ENCODE data around the gene ASL. TPM values are rescaled to one million over a fixed set of nuclear protein-coding genes. Genes with fewer than 3 reads are reported as not detected.

The ASL gene
- polyA plus RNA-seq, 1 of the 3 experiments (the other 2 are of a cell fraction) = 138 TPM

DNA sequence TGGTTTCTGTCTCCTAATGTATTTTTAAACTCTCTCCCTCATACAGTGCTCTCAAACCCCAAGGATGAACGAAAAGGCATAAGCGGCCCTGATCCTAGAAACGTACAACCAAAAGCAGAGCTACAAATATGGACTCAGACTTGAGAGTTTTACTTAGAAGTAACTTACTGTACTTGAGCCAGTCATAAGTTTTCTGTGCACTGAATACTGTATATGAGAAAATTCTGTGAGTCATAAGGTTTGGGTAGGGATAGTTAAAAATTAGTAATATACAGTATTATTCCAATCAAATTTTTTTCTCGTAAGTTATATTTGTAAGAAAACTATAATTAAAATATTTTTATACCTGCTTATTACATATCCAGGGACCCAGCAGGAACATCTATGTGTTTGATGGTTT, 5.9 kb upstream of the ASL start:
- POLR2A ChIA-PET = no interaction called here
- H3K9me2 ChIP-seq = no peaks in the 10 kb centered on the region

DNA sequence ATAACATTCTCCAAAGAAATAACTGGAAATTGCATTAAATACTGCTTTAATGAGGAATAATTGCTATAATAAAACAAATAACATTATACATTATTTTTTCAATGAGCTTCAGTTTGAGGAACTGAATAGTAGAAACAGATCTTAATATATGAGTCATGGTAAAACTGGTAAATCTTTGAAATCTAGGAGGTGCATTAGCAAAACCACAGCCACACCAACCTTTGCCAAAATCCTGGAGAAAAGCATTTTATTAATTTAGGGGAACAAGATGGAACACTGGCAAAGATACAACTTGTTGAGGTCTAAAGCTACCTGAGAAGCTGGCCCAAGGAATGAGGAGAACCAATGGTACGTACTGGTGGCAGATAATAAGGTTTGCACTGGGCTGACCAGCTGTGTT, 5.4 kb upstream of the ASL start:
- POLR2A ChIA-PET = no interaction called here
- Histone ChIP-seq H3K27ac (ENCODE audit: low read depth in 2 of 2, low read length in 1 of 2) (peak overlapping the region in 1 of 2 experiments; percentile 24; a peak in 1 of 4 replicates), H3K9ac (no peak overlapping the region), H3F3A (replicated peaks; ENCODE audit: insufficient read depth) (peaks cover 19% of the 10 kb centered on the region), H3K36me3 (replicated peaks in 1 of 2; ENCODE audit: control insufficient read depth in 1 of 2, insufficient read depth in 2 of 2, low read length in 1 of 2) (no peaks in the 10 kb centered on the region), H3K9me3 (no peaks in the 10 kb centered on the region; the same call in 1 of the 2 replicates), H3K79me2 (ENCODE audit: insufficient read depth) (no peaks in the 10 kb centered on the region), H4K20me1 (ENCODE audit: insufficient read depth) (no peaks in the 10 kb centered on the region), H2AFZ (ENCODE audit: low read depth) (peak overlapping the region; percentile 2; the same call in 1 of the 2 replicates), H3K4me2 (no peak overlapping the region; the same call in 1 of the 2 replicates), H3K4me1 (ENCODE audit: control insufficient read depth in 1 of 2, insufficient read depth in 2 of 2, low read depth in 1 of 2, low read length in 1 of 2) (no peaks in the 10 kb centered on the region; a peak in 1 of 4 replicates), H3K4me3 (ENCODE audit: low read depth in 2 of 2, low read length in 1 of 2) (no peak overlapping the region), H3K27me3 (ENCODE audit: insufficient read depth) (no peaks in the 10 kb centered on the region), H3K9me2 (no peaks in the 10 kb centered on the region)
- 26% methylated on average over 1 of the region's 1 CpG for WGBS (ENCODE audit: low lambda C conversion rate)
- no peak for DNase-seq
- CTCF ChIA-PET = interaction anchor here (1.6 kb wide), 1 partner anchor 14 kb away, joined by 3 read pairs; no protein-coding TSS in a partner anchor
- TF ChIP-seq POLR2AphosphoS5 (IDR thresholded peaks at IDR 0.05; ENCODE audit: low read depth, low read length) (peak; percentile 65; the same call in 1 of the 2 replicates), EP300 (IDR thresholded peaks at IDR 0.05; ENCODE audit: borderline replicate concordance in 1 of 2, low read depth in 1 of 2, low read length in 1 of 2) (peak in 1 of 2 experiments; percentile 68; a peak in 1 of 4 replicates), CHD2 (IDR thresholded peaks at IDR 0.05; ENCODE audit: low read length, partially characterized antibody) (no peak), MEF2A (IDR thresholded peaks at IDR 0.05; ENCODE audit: borderline replicate concordance, low read depth) (no peak), TAF1 (IDR thresholded peaks at IDR 0.05; ENCODE audit: borderline replicate concordance, low read depth, low read length) (no peak), TCF12 (IDR thresholded peaks at IDR 0.05) (peak; percentile 91), MXI1 (IDR thresholded peaks at IDR 0.05; ENCODE audit: low read depth, low read length) (no peak), RXRA (IDR thresholded peaks at IDR 0.05; ENCODE audit: borderline replicate concordance, low read depth) (no peak; the same call in 1 of the 2 replicates), JUND (IDR thresholded peaks at IDR 0.05) (no peak; the same call in 1 of the 2 replicates), SIN3A (IDR thresholded peaks at IDR 0.05; ENCODE audit: borderline replicate concordance, low read depth, low read length) (no peak), YY1 (IDR thresholded peaks at IDR 0.05; ENCODE audit: low read depth) (no peak), EZH2phosphoT487 (IDR thresholded peaks at IDR 0.05; ENCODE audit: borderline replicate concordance, low read depth) (no peak), ELF1 (IDR thresholded peaks at IDR 0.05) (no peak)
- TF ChIP-seq, protein P1, sequence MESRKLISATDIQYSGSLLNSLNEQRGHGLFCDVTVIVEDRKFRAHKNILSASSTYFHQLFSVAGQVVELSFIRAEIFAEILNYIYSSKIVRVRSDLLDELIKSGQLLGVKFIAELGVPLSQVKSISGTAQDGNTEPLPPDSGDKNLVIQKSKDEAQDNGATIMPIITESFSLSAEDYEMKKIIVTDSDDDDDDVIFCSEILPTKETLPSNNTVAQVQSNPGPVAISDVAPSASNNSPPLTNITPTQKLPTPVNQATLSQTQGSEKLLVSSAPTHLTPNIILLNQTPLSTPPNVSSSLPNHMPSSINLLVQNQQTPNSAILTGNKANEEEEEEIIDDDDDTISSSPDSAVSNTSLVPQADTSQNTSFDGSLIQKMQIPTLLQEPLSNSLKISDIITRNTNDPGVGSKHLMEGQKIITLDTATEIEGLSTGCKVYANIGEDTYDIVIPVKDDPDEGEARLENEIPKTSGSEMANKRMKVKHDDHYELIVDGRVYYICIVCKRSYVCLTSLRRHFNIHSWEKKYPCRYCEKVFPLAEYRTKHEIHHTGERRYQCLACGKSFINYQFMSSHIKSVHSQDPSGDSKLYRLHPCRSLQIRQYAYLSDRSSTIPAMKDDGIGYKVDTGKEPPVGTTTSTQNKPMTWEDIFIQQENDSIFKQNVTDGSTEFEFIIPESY (IDR thresholded peaks at IDR 0.05; ENCODE audit: borderline replicate concordance, low read depth) = no peak
- TF ChIP-seq, protein P2, sequence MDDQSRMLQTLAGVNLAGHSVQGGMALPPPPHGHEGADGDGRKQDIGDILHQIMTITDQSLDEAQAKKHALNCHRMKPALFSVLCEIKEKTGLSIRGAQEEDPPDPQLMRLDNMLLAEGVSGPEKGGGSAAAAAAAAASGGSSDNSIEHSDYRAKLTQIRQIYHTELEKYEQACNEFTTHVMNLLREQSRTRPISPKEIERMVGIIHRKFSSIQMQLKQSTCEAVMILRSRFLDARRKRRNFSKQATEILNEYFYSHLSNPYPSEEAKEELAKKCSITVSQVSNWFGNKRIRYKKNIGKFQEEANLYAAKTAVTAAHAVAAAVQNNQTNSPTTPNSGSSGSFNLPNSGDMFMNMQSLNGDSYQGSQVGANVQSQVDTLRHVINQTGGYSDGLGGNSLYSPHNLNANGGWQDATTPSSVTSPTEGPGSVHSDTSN (IDR thresholded peaks at IDR 0.05) = peak; percentile 54
- TF ChIP-seq, protein P3, sequence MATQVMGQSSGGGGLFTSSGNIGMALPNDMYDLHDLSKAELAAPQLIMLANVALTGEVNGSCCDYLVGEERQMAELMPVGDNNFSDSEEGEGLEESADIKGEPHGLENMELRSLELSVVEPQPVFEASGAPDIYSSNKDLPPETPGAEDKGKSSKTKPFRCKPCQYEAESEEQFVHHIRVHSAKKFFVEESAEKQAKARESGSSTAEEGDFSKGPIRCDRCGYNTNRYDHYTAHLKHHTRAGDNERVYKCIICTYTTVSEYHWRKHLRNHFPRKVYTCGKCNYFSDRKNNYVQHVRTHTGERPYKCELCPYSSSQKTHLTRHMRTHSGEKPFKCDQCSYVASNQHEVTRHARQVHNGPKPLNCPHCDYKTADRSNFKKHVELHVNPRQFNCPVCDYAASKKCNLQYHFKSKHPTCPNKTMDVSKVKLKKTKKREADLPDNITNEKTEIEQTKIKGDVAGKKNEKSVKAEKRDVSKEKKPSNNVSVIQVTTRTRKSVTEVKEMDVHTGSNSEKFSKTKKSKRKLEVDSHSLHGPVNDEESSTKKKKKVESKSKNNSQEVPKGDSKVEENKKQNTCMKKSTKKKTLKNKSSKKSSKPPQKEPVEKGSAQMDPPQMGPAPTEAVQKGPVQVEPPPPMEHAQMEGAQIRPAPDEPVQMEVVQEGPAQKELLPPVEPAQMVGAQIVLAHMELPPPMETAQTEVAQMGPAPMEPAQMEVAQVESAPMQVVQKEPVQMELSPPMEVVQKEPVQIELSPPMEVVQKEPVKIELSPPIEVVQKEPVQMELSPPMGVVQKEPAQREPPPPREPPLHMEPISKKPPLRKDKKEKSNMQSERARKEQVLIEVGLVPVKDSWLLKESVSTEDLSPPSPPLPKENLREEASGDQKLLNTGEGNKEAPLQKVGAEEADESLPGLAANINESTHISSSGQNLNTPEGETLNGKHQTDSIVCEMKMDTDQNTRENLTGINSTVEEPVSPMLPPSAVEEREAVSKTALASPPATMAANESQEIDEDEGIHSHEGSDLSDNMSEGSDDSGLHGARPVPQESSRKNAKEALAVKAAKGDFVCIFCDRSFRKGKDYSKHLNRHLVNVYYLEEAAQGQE (IDR thresholded peaks at IDR 0.05; ENCODE audit: low read depth, low read length) = no peak; the same call in 1 of the 2 replicates
- TF ChIP-seq, protein P4, sequence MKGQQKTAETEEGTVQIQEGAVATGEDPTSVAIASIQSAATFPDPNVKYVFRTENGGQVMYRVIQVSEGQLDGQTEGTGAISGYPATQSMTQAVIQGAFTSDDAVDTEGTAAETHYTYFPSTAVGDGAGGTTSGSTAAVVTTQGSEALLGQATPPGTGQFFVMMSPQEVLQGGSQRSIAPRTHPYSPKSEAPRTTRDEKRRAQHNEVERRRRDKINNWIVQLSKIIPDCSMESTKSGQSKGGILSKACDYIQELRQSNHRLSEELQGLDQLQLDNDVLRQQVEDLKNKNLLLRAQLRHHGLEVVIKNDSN (IDR thresholded peaks at IDR 0.05; ENCODE audit: borderline replicate concordance, low read depth) = no peak

More for the DNA sequence above, 5.9 kb upstream of the ASL start:
- TF ChIP-seq POLR2AphosphoS5 (IDR thresholded peaks at IDR 0.05; ENCODE audit: low read depth, low read length) = no peak
- TF ChIP-seq, protein P5, sequence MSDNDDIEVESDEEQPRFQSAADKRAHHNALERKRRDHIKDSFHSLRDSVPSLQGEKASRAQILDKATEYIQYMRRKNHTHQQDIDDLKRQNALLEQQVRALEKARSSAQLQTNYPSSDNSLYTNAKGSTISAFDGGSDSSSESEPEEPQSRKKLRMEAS (IDR thresholded peaks at IDR 0.05; ENCODE audit: low read depth) = no peak
- TF ChIP-seq EZH2phosphoT487 (IDR thresholded peaks at IDR 0.05; ENCODE audit: borderline replicate concordance, low read depth) = no peak
- TF ChIP-seq FOSL2 (IDR thresholded peaks at IDR 0.05; ENCODE audit: borderline replicate concordance, low read depth) = 0 out of 2 replicates have a peak, but pooled peaks have one; percentile 2
- Histone ChIP-seq H3K79me2 (ENCODE audit: insufficient read depth) (no peaks in the 10 kb centered on the region), H3K27me3 (ENCODE audit: insufficient read depth) (no peaks in the 10 kb centered on the region), H3K36me3 (replicated peaks in 1 of 2; ENCODE audit: control insufficient read depth in 1 of 2, insufficient read depth in 2 of 2, low read length in 1 of 2) (no peaks in the 10 kb centered on the region), H3K4me3 (ENCODE audit: low read depth in 2 of 2, low read length in 1 of 2) (no peak overlapping the region), H3K27ac (ENCODE audit: low read depth in 2 of 2, low read length in 1 of 2) (peak overlapping the region in 1 of 2 experiments; percentile 24; a peak in 1 of 4 replicates), H2AFZ (ENCODE audit: low read depth) (no peak overlapping the region), H4K20me1 (ENCODE audit: insufficient read depth) (no peaks in the 10 kb centered on the region), H3K4me1 (ENCODE audit: control insufficient read depth in 1 of 2, insufficient read depth in 2 of 2, low read depth in 1 of 2, low read length in 1 of 2) (no peaks in the 10 kb centered on the region), H3K4me2 (no peak overlapping the region; the same call in 1 of the 2 replicates), H3F3A (replicated peaks; ENCODE audit: insufficient read depth) (peaks cover 19% of the 10 kb centered on the region), H3K9me3 (no peaks in the 10 kb centered on the region; the same call in 1 of the 2 replicates), H3K9ac (no peak overlapping the region)
- CTCF ChIA-PET = interaction anchor here (1.6 kb wide), 1 partner anchor 14 kb away, joined by 3 read pairs; no protein-coding TSS in a partner anchor
- 71% methylated on average over 4 of the region's 4 CpGs for WGBS (ENCODE audit: low lambda C conversion rate)
- no peak for DNase-seq

All from SK-N-SH (cell line).